GM10847 (cell line): ENCODE measurements around the gene SIDT2.

ENCODE experiments used
- POLR2A ChIP-seq: IDR thresholded peaks from 2 replicates; pipeline ENCODE4 v1.6.1; 2011; ENCODE audit not compliant: insufficient read length; ENCODE audit errors: extremely low read depth

Gene SIDT2

GRCh38 chr11:117171007-117171403 is 7.5 kb upstream of the SIDT2 start:
- TF ChIP-seq POLR2A = no peak

- no peak for TF ChIP-seq POLR2A
Observed at GRCh38 chr11:117171404-117172061, 7.0 kb upstream of the SIDT2 start.

- no peak for TF ChIP-seq POLR2A
Observed at GRCh38 chr11:117172724-117173421, 5.7 kb upstream of the SIDT2 start.

GRCh38 chr11:117175104-117175503 is 3.4 kb upstream of the SIDT2 start:
- no peak for TF ChIP-seq POLR2A

GRCh38 chr11:117175781-117176180 is 2.8 kb upstream of the SIDT2 start:
- TF ChIP-seq POLR2A = no peak

GRCh38 chr11:117176186-117176585 is 2.4 kb upstream of the SIDT2 start:
- no peak for TF ChIP-seq POLR2A

GRCh38 chr11:117177534-117178209 is 871 bp upstream of the SIDT2 start:
- no peak for TF ChIP-seq POLR2A

- TF ChIP-seq POLR2A = no peak
Observed at GRCh38 chr11:117179048-117179999, 781 bp downstream of the SIDT2 start.

GRCh38 chr11:117180020-117180419 is 1.5 kb downstream of the SIDT2 start:
- TF ChIP-seq POLR2A = no peak

GRCh38 chr11:117180661-117181585 is 2.4 kb downstream of the SIDT2 start:
- no peak for TF ChIP-seq POLR2A

GRCh38 chr11:117181586-117182550 is 3.3 kb downstream of the SIDT2 start:
- TF ChIP-seq POLR2A = no peak

GRCh38 chr11:117182551-117182935 is 4.0 kb downstream of the SIDT2 start:
- TF ChIP-seq POLR2A = no peak

- no peak for TF ChIP-seq POLR2A
Observed at GRCh38 chr11:117183724-117184349, 5.3 kb downstream of the SIDT2 start.
